K562 (cell line): ENCODE results near the gene PIK3R5. TPM values are rescaled to one million over a fixed set of nuclear protein-coding genes. Genes with fewer than 3 reads are reported as not detected.

Experiments used
- MEF2A ChIP-seq: IDR thresholded peaks from 2 replicates; pipeline ENCODE4 v1.6.1; 2011; ENCODE audit warnings: low read depth, mild to moderate bottlenecking, low read length, moderate library complexity; ENCODE audit not compliant: control insufficient read depth
- SMAD1 ChIP-seq: fragments of 150-350 bp; IDR thresholded peaks from 2 replicates; pipeline ENCODE4 v1.6.1; 2014; ENCODE audit warnings: low read length, low read depth; ENCODE audit not compliant: partially characterized antibody
- polyA plus RNA-seq, 8 experiments: library from polyadenylated mRNA; depleted of rRNA in 4 of 8; stranded (reverse) in 5 of 8; unstranded in 3 of 8; fragments of >200 nt; fragmentation: Nextera tagmentation in 2 of 8; fragmentation: Illumina TruSeq in 1 of 8; extraction: Ambion mirVana in 2 of 8; extraction: Trizol in 1 of 8; gene quantifications; 2 replicates each; pipeline versions ENCODE4 v1.2.1 to v1.2.3, GENCODE V29; 2011 to 2014; ENCODE audit warnings: inconsistent platforms in 1 of 8, missing spikeins in 1 of 8
- total RNA-seq, 7 experiments: library from RNA; depleted of rRNA in 6 of 7; stranded (reverse); fragments of >200 nt in 6 of 7; fragmentation: Illumina TruSeq in 2 of 7; extraction: Trizol in 2 of 7; gene quantifications; 2 replicates each; pipeline versions ENCODE4 v1.2.1 to v1.2.3, GENCODE V29; 2011 to 2021; ENCODE audit warnings: low replicate concordance in 1 of 7
- TF ChIP-seq, protein P1 (sequence below): fragments of 200-600 bp; sonication (generic); IDR thresholded peaks from one replicate; pipeline ENCODE4 v1.6.1; 2012; ENCODE audit warnings: mild to moderate bottlenecking, low read depth, low read length, inconsistent platforms

The PIK3R5 gene
- total and polyA plus RNA-seq, 9 of the 15 experiments (the other 6 are each of a cell fraction or from before 2014, with no cell fraction given) = 0.01 to 0.38 TPM; not detected in 7

DNA sequence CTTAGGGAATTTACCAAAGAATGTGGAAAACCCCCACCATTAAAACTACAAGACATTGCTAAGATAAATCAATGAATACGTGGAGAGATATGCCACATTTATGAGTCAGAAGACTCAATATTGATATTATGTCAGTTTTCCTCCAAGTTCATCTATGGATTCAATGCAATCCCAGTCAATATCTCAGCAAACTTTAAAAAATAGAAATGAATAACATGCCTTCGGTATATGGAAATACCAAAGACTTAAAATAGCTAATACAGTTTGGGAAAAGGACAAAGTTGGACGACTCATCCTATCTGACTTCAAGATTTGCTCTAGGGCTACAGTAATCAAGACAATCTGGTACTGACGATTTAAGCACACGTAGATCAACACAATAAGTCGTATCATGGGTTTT is 31.2 kb downstream of the PIK3R5 start (continued):
- TF ChIP-seq, protein P1, sequence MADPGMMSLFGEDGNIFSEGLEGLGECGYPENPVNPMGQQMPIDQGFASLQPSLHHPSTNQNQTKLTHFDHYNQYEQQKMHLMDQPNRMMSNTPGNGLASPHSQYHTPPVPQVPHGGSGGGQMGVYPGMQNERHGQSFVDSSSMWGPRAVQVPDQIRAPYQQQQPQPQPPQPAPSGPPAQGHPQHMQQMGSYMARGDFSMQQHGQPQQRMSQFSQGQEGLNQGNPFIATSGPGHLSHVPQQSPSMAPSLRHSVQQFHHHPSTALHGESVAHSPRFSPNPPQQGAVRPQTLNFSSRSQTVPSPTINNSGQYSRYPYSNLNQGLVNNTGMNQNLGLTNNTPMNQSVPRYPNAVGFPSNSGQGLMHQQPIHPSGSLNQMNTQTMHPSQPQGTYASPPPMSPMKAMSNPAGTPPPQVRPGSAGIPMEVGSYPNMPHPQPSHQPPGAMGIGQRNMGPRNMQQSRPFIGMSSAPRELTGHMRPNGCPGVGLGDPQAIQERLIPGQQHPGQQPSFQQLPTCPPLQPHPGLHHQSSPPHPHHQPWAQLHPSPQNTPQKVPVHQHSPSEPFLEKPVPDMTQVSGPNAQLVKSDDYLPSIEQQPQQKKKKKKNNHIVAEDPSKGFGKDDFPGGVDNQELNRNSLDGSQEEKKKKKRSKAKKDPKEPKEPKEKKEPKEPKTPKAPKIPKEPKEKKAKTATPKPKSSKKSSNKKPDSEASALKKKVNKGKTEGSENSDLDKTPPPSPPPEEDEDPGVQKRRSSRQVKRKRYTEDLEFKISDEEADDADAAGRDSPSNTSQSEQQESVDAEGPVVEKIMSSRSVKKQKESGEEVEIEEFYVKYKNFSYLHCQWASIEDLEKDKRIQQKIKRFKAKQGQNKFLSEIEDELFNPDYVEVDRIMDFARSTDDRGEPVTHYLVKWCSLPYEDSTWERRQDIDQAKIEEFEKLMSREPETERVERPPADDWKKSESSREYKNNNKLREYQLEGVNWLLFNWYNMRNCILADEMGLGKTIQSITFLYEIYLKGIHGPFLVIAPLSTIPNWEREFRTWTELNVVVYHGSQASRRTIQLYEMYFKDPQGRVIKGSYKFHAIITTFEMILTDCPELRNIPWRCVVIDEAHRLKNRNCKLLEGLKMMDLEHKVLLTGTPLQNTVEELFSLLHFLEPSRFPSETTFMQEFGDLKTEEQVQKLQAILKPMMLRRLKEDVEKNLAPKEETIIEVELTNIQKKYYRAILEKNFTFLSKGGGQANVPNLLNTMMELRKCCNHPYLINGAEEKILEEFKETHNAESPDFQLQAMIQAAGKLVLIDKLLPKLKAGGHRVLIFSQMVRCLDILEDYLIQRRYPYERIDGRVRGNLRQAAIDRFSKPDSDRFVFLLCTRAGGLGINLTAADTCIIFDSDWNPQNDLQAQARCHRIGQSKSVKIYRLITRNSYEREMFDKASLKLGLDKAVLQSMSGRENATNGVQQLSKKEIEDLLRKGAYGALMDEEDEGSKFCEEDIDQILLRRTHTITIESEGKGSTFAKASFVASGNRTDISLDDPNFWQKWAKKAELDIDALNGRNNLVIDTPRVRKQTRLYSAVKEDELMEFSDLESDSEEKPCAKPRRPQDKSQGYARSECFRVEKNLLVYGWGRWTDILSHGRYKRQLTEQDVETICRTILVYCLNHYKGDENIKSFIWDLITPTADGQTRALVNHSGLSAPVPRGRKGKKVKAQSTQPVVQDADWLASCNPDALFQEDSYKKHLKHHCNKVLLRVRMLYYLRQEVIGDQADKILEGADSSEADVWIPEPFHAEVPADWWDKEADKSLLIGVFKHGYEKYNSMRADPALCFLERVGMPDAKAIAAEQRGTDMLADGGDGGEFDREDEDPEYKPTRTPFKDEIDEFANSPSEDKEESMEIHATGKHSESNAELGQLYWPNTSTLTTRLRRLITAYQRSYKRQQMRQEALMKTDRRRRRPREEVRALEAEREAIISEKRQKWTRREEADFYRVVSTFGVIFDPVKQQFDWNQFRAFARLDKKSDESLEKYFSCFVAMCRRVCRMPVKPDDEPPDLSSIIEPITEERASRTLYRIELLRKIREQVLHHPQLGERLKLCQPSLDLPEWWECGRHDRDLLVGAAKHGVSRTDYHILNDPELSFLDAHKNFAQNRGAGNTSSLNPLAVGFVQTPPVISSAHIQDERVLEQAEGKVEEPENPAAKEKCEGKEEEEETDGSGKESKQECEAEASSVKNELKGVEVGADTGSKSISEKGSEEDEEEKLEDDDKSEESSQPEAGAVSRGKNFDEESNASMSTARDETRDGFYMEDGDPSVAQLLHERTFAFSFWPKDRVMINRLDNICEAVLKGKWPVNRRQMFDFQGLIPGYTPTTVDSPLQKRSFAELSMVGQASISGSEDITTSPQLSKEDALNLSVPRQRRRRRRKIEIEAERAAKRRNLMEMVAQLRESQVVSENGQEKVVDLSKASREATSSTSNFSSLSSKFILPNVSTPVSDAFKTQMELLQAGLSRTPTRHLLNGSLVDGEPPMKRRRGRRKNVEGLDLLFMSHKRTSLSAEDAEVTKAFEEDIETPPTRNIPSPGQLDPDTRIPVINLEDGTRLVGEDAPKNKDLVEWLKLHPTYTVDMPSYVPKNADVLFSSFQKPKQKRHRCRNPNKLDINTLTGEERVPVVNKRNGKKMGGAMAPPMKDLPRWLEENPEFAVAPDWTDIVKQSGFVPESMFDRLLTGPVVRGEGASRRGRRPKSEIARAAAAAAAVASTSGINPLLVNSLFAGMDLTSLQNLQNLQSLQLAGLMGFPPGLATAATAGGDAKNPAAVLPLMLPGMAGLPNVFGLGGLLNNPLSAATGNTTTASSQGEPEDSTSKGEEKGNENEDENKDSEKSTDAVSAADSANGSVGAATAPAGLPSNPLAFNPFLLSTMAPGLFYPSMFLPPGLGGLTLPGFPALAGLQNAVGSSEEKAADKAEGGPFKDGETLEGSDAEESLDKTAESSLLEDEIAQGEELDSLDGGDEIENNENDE = no peak
- TF ChIP-seq SMAD1 (no peak), MEF2A (no peak)
- TF ChIP-seq, all 486 proteins: peak for 0
